Stomach (tissue), 4 donors: Measurements from ENCODE around the gene PSMD13.

Experiments used
- POLR2A ChIP-seq, 4 donors: fragments of 450-650 bp; IDR thresholded peaks; one replicate each; pipeline ENCODE4 v1.6.1; 2016; ENCODE audit warnings: antibody characterized with exemption in 4 of 4, control low read depth in 2 of 4, mild to moderate bottlenecking in 1 of 4, moderate library complexity in 1 of 4
- POLR2AphosphoS5 ChIP-seq, 3 donors: sonication (generic); formaldehyde crosslinking; IDR thresholded peaks; one replicate each; pipeline ENCODE4 v1.6.1; 2016; ENCODE audit warnings: antibody characterized with exemption in 3 of 3
- TF ChIP-seq, protein P1 (sequence below), 7 experiments: fragments of 450-650 bp in 4 of 7; fragments of 200-600 bp in 3 of 7; sonication (generic) in 3 of 7; IDR thresholded peaks; one replicate each; pipeline ENCODE4 v1.5.1; 2016 to 2019; ENCODE audit warnings: antibody characterized with exemption in 7 of 7, control low read depth in 2 of 7, mild to moderate bottlenecking in 1 of 7

DNA sequence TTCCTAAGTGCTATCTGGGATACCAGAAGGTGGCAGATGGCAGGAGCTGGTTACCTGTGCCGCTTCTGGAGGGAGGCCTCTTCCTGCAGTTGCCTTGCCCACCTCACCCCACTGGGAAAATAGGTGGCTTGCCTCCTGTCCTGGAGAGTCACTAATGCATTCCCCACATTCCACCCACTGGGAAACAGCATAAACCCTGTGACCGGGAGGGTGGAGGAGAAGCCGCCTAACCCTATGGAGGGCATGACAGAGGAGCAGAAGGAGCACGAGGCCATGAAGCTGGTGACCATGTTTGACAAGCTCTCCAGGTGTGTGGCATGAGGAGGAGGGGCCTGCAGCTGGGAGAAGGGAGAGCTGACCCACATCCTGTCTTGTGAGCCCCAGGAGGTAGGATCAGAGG lies 23.7 kb upstream of the PSMD13 start:
- TF ChIP-seq, protein P1, sequence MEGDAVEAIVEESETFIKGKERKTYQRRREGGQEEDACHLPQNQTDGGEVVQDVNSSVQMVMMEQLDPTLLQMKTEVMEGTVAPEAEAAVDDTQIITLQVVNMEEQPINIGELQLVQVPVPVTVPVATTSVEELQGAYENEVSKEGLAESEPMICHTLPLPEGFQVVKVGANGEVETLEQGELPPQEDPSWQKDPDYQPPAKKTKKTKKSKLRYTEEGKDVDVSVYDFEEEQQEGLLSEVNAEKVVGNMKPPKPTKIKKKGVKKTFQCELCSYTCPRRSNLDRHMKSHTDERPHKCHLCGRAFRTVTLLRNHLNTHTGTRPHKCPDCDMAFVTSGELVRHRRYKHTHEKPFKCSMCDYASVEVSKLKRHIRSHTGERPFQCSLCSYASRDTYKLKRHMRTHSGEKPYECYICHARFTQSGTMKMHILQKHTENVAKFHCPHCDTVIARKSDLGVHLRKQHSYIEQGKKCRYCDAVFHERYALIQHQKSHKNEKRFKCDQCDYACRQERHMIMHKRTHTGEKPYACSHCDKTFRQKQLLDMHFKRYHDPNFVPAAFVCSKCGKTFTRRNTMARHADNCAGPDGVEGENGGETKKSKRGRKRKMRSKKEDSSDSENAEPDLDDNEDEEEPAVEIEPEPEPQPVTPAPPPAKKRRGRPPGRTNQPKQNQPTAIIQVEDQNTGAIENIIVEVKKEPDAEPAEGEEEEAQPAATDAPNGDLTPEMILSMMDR (IDR thresholded peaks at IDR 0.05) = no peak
- TF ChIP-seq POLR2A (IDR thresholded peaks at IDR 0.05) (no peak), POLR2AphosphoS5 (IDR thresholded peaks at IDR 0.05) (no peak)
